GM03348 (cell line): ENCODE measurements around the gene CNTN4.

ENCODE experiments used
- DNase-seq: peaks from one replicate; pipeline ENCODE4 v3.0.0; 2012; ENCODE audit warnings: low spot score

Gene CNTN4

GRCh38 chr3:2415083-2415482 is 316.4 kb downstream of the CNTN4 start:
- DNase-seq, result no peak

GRCh38 chr3:2420919-2421318 is 322.3 kb downstream of the CNTN4 start:
- DNase-seq, result no peak

GRCh38 chr3:2423143-2423542 is 324.5 kb downstream of the CNTN4 start:
- no peak for DNase-seq

GRCh38 chr3:2441558-2441957 is 342.9 kb downstream of the CNTN4 start:
- DNase-seq, result no peak

- DNase-seq, result no peak
Measured at GRCh38 chr3:2446146-2446545, 347.5 kb downstream of the CNTN4 start.

GRCh38 chr3:2452249-2452648 is 353.6 kb downstream of the CNTN4 start:
- no peak for DNase-seq

- no peak for DNase-seq
Measured at GRCh38 chr3:2454865-2455264, 356.2 kb downstream of the CNTN4 start.

GRCh38 chr3:2456788-2457187 is 358.1 kb downstream of the CNTN4 start:
- no peak for DNase-seq

GRCh38 chr3:2458816-2459215 is 360.1 kb downstream of the CNTN4 start:
- DNase-seq, result no peak

- no peak for DNase-seq
Measured at GRCh38 chr3:2465842-2466241, 367.2 kb downstream of the CNTN4 start.

GRCh38 chr3:2468816-2469215 is 370.1 kb downstream of the CNTN4 start:
- DNase-seq, result no peak

GRCh38 chr3:2476996-2477395 is 378.3 kb downstream of the CNTN4 start:
- DNase-seq, result no peak

GRCh38 chr3:2477620-2478019 is 379.0 kb downstream of the CNTN4 start:
- DNase-seq, result no peak

- DNase-seq, result no peak
Measured at GRCh38 chr3:2484162-2485026, 385.7 kb downstream of the CNTN4 start.

- no peak for DNase-seq
Measured at GRCh38 chr3:2485027-2485375, 386.3 kb downstream of the CNTN4 start.

GRCh38 chr3:2495746-2496145 is 397.1 kb downstream of the CNTN4 start:
- no peak for DNase-seq

GRCh38 chr3:2504912-2505311 is 406.2 kb downstream of the CNTN4 start:
- no peak for DNase-seq

GRCh38 chr3:2506776-2507175 is 408.1 kb downstream of the CNTN4 start:
- no peak for DNase-seq

GRCh38 chr3:2510591-2511145 is 412.0 kb downstream of the CNTN4 start:
- DNase-seq, result no peak

GRCh38 chr3:2511356-2511755 is 412.7 kb downstream of the CNTN4 start:
- DNase-seq, result no peak

GRCh38 chr3:2512881-2513280 is 414.2 kb downstream of the CNTN4 start:
- DNase-seq, result no peak

GRCh38 chr3:2513986-2514385 is 415.3 kb downstream of the CNTN4 start:
- DNase-seq, result no peak

GRCh38 chr3:2516762-2517441 is 418.2 kb downstream of the CNTN4 start:
- no peak for DNase-seq
